HepG2 (cell line): ENCODE measurements around the gene MYO3B. TPM values are rescaled to one million over a fixed set of nuclear protein-coding genes. Genes with fewer than 3 reads are reported as not detected.

Source experiments
- ATAC-seq: fragments of 200-7000 bp; cut with Tn5 transposase; 3 replicates; pipeline ENCODE4 v1.9.1; 2020; ENCODE audit warnings: mild to moderate bottlenecking, moderate library complexity
- BruUV-seq: library from RNA; stranded (reverse); fragments of 400-500 nt; replicated peaks from 2 replicates; lab custom pipeline; 2021; lab: Mats Ljungman, UMichigan
- CTCF ChIA-PET: fragments of 300-600 bp; formaldehyde crosslinking; extraction: SDS; loops from one replicate; lab custom pipeline; 2021; ENCODE audit warnings: low total read pairs, inconsistent platforms, low intra/inter-chr PET ratio; lab: Yijun Ruan, JAX
- POLR2A ChIA-PET: fragments of 350-600 bp; sonication (Branson Sonifier 250); formaldehyde crosslinking; loops from one replicate; lab custom pipeline; 2020; ENCODE audit warnings: antibody characterized with exemption, inconsistent platforms; lab: Yijun Ruan, JAX
- DNase-seq: peaks from one replicate; pipeline ENCODE4 v3.0.0-alpha.2; 2015; ENCODE audit warnings: low spot score
- FAIRE-seq: peaks from 3 replicates; lab custom pipeline; 2011; peaks lifted over from hg19 to GRCh38; lab: Jason Lieb, UNC
- H2AFZ ChIP-seq: one replicate; pipeline ENCODE4 v1.6.1; 2011; ENCODE audit warnings: low read length, inconsistent platforms
- H3K27ac ChIP-seq: fragments of 300-600 bp; 3 replicates; pipeline ENCODE4 v1.8.0; 2011; ENCODE audit warnings: mixed run types, mild to moderate bottlenecking, mixed read lengths, low read length, inconsistent platforms; ENCODE audit not compliant: insufficient read depth; ENCODE audit errors: extremely low read length
- H3K27me3 ChIP-seq, 2 experiments: fragments of 200-600 bp in 1 of 2; 2 replicates in 1 of 2; 3 replicates in 1 of 2; pipeline versions ENCODE4 v1.6.0 to v1.8.0; 2011; ENCODE audit warnings: low read length in 2 of 2, mild to moderate bottlenecking in 2 of 2, moderate library complexity in 2 of 2, inconsistent platforms in 1 of 2; ENCODE audit not compliant: insufficient read depth in 2 of 2, control insufficient read depth in 1 of 2
- H3K36me3 ChIP-seq, 2 experiments: fragments of 200-600 bp in 1 of 2; replicated peaks in 1 of 2; 2 replicates in 1 of 2; 3 replicates in 1 of 2; pipeline versions ENCODE4 v1.5.1 to v1.8.0; 2011; ENCODE audit warnings: low read length in 2 of 2, inconsistent platforms in 1 of 2; ENCODE audit not compliant: insufficient read depth in 2 of 2, control insufficient read depth in 1 of 2
- H3K4me1 ChIP-seq: 2 replicates; pipeline ENCODE4 v1.5.1; 2012; ENCODE audit warnings: low read length, inconsistent platforms; ENCODE audit not compliant: insufficient read depth
- H3K4me2 ChIP-seq: 2 replicates; pipeline ENCODE4 v1.6.0; 2011; ENCODE audit warnings: low read depth, low read length, inconsistent platforms
- H3K4me3 ChIP-seq, 3 experiments: fragments of 200-600 bp in 1 of 3; sonication (generic), shearing (Covaris generic) in 1 of 3; replicated peaks in 1 of 3; 2 replicates each; pipeline ENCODE4 v1.5.1; 2011 to 2016; ENCODE audit warnings: low read length in 3 of 3, inconsistent platforms in 2 of 3, low read depth in 2 of 3, mild to moderate bottlenecking in 2 of 3, control low read depth in 1 of 3, mixed read lengths in 1 of 3; ENCODE audit not compliant: insufficient read depth in 1 of 3
- H3K79me2 ChIP-seq: one replicate; pipeline ENCODE4 v1.6.1; 2011; ENCODE audit warnings: low read length, inconsistent platforms; ENCODE audit not compliant: insufficient read depth
- H3K9ac ChIP-seq: 2 replicates; pipeline ENCODE4 v1.6.0; 2011; ENCODE audit warnings: mild to moderate bottlenecking, low read depth, low read length, inconsistent platforms; ENCODE audit not compliant: insufficient read depth
- H3K9me3 ChIP-seq: 2 replicates; pipeline ENCODE4 v1.5.1; 2012; ENCODE audit warnings: mild to moderate bottlenecking, low read length
- H4K20me1 ChIP-seq: 2 replicates; pipeline ENCODE4 v1.6.0; 2011; ENCODE audit warnings: inconsistent platforms, mild to moderate bottlenecking, low read length, moderate library complexity; ENCODE audit not compliant: insufficient read depth
- CCDC6 ChIP-seq: sonication (generic); formaldehyde crosslinking; IDR thresholded peaks from 2 replicates; pipeline ENCODE4 v1.8.1; 2022; ENCODE audit warnings: mild to moderate bottlenecking, missing genetic modification reagents, moderate library complexity
- ELF4 ChIP-seq: sonication (generic); formaldehyde crosslinking; IDR thresholded peaks from 2 replicates; pipeline ENCODE4 v1.5.0; 2020; ENCODE audit warnings: missing genetic modification reagents, mild to moderate bottlenecking, moderate library complexity, borderline replicate concordance
- NFE2L1 ChIP-seq: sonication (generic); formaldehyde crosslinking; IDR thresholded peaks from 2 replicates; pipeline ENCODE4 v1.4.0; 2020; ENCODE audit warnings: missing genetic modification reagents, mild to moderate bottlenecking, borderline replicate concordance
- NFIC ChIP-seq: IDR thresholded peaks from 2 replicates; pipeline ENCODE4 v1.6.1; 2012; ENCODE audit warnings: mild to moderate bottlenecking, low read length, inconsistent platforms
- RFX3 ChIP-seq: IDR thresholded peaks from 2 replicates; pipeline ENCODE4 v1.6.1; 2016; ENCODE audit warnings: missing biosample characterization, missing genetic modification reagents
- SP4 ChIP-seq: sonication (generic); formaldehyde crosslinking; IDR thresholded peaks from 2 replicates; pipeline ENCODE4 v1.8.1; 2023; ENCODE audit warnings: mild to moderate bottlenecking, missing genetic modification reagents
- TMF1 ChIP-seq: sonication (generic); formaldehyde crosslinking; IDR thresholded peaks from 2 replicates; pipeline ENCODE4 v1.8.1; 2022; ENCODE audit warnings: low read depth, missing genetic modification reagents
- ZNF441 ChIP-seq: sonication (generic); formaldehyde crosslinking; IDR thresholded peaks from 2 replicates; pipeline ENCODE4 v1.7.0; 2021; ENCODE audit warnings: missing genetic modification reagents, borderline replicate concordance
- ZNF446 ChIP-seq: sonication (generic); formaldehyde crosslinking; IDR thresholded peaks from 2 replicates; pipeline ENCODE4 v1.5.0; 2020; ENCODE audit warnings: mild to moderate bottlenecking, missing genetic modification reagents
- ZNF577 ChIP-seq: sonication (generic); formaldehyde crosslinking; IDR thresholded peaks from 2 replicates; pipeline ENCODE4 v1.4.0; 2020; ENCODE audit warnings: mild to moderate bottlenecking, low read depth, missing genetic modification reagents, borderline replicate concordance
- ZNF747 ChIP-seq: sonication (generic); formaldehyde crosslinking; IDR thresholded peaks from 2 replicates; pipeline ENCODE4 v1.8.1; 2023; ENCODE audit warnings: missing genetic modification reagents, mild to moderate bottlenecking, borderline replicate concordance
- WGBS: methylation state at CpG from one replicate; pipeline ENCODE4 v1.1.6; 2017; ENCODE audit warnings: low lambda C conversion rate; 5-methylcytosine and 5-hydroxymethylcytosine counted together
- in situ Hi-C: cut with HindIII; loops from 2 replicates; pipeline ENCODE4 v1.10.0; 2017; ENCODE audit warnings: low pct_unique_long_range_greater_than_20kb; ENCODE audit not compliant: extremely low pct_ligation_motif_present
- intact Hi-C: fragments of 100-400 bp; cut with micrococcal nuclease; formaldehyde crosslinking; loops from one replicate; pipeline ENCODE4 v1.10.0; 2022; ENCODE audit not compliant: unreplicated experiment
- polyA plus RNA-seq, 8 experiments: library from polyadenylated mRNA; depleted of rRNA in 3 of 8; stranded (reverse) in 7 of 8; unstranded in 1 of 8; fragments of >200 nt; fragmentation: Illumina TruSeq in 4 of 8; extraction: Trizol in 4 of 8; gene quantifications; 2 replicates each; pipeline versions ENCODE4 v1.2.1 to v1.2.3, GENCODE V29; 2011 to 2016; ENCODE audit warnings: low read depth in 4 of 8, missing spikeins in 1 of 8, mixed read lengths in 1 of 8; ENCODE audit not compliant: insufficient read depth in 1 of 8
- total RNA-seq, 5 experiments: library from RNA; depleted of rRNA; stranded (reverse); fragments of >200 nt; fragmentation: Illumina TruSeq; extraction: Trizol; gene quantifications; 2 replicates each; pipeline ENCODE4 v1.2.3, GENCODE V29; 2016; ENCODE audit warnings: low read depth in 1 of 5
- TF ChIP-seq, protein P1 (sequence below), 2 experiments: fragments of 450-650 bp in 1 of 2; sonication (generic) in 1 of 2; formaldehyde crosslinking in 1 of 2; IDR thresholded peaks; 2 replicates each; pipeline versions ENCODE4 v1.6.1 to v1.8.0; 2016 to 2022; ENCODE audit warnings: antibody characterized with exemption in 1 of 2, mild to moderate bottlenecking in 1 of 2, missing genetic modification reagents in 1 of 2
- TF ChIP-seq, protein P2 (sequence below): sonication (generic); formaldehyde crosslinking; IDR thresholded peaks from 2 replicates; pipeline ENCODE4 v1.8.0; 2022; ENCODE audit warnings: mild to moderate bottlenecking, missing genetic modification reagents, moderate library complexity

MYO3B gene
- total and polyA plus RNA-seq, 2 of the 13 experiments (the other 11 are each of a cell fraction or from before 2014, with no cell fraction given), result 0.01 TPM; not detected in 1

DNA sequence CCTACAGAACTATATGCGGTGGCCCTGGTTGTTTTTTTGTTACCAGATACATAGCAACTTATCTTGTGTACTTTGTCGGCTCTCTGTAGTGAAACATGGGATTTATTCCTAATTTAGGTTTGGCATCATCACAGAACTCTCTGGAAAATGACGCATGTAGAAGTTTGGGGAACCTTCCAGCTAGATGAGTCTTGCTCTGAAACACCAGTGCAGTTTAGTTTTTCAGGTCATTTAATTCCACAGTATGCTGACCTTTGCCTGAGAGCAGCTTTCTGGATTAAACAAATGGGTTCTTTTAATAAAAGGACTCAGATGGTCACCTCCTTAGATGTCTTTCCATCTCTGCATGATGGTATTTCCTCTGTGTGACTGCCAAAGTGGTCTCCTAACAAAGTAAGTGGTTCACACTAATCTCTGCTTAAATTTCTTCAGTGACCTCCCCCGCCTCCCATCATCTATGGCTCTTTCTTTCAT is 39.9 kb downstream of the MYO3B start:
- WGBS, result 53% methylated on average over 4 of the region's 4 CpGs
- H3K9ac ChIP-seq, result no peak overlapping the region
- H3K79me2 ChIP-seq, result no peaks in the 10 kb centered on the region
- H3K36me3 ChIP-seq, result no peaks in the 10 kb centered on the region
- in situ Hi-C loops, result no loop called here
- POLR2A ChIA-PET, result no interaction called here
- H3K9me3 ChIP-seq, result no peaks in the 10 kb centered on the region
- DNase-seq (no peak), FAIRE-seq (no peak), ATAC-seq (no peak)
- no peak overlapping the region for H2AFZ ChIP-seq
- H3K4me3 ChIP-seq, result no peak overlapping the region
- CTCF ChIA-PET, result no interaction called here
- H4K20me1 ChIP-seq, result no peaks in the 10 kb centered on the region
- no peak overlapping the region for H3K27ac ChIP-seq
- H3K4me1 ChIP-seq, result peaks cover 12% of the 10 kb centered on the region
- intact Hi-C loops, result no loop called here
- no peak overlapping the region for H3K4me2 ChIP-seq
- H3K27me3 ChIP-seq, result peaks cover 0 to 7% of the 10 kb centered on the region in 2 experiments; a peak in 2 of 5 replicates
- BruUV-seq, result no TSS peak
- TF ChIP-seq CCDC6 (CRISPR knock-in tag) (no peak), RFX3 (CRISPR knock-in tag) (no peak), ELF4 (CRISPR knock-in tag) (no peak), ZNF446 (CRISPR knock-in tag) (no peak), ZNF577 (CRISPR knock-in tag) (no peak), NFIC (no peak), ZNF441 (no peak), NFE2L1 (CRISPR knock-in tag) (no peak), ZNF747 (no peak), TMF1 (CRISPR knock-in tag) (no peak), SP4 (no peak)
- TF ChIP-seq, protein P1, sequence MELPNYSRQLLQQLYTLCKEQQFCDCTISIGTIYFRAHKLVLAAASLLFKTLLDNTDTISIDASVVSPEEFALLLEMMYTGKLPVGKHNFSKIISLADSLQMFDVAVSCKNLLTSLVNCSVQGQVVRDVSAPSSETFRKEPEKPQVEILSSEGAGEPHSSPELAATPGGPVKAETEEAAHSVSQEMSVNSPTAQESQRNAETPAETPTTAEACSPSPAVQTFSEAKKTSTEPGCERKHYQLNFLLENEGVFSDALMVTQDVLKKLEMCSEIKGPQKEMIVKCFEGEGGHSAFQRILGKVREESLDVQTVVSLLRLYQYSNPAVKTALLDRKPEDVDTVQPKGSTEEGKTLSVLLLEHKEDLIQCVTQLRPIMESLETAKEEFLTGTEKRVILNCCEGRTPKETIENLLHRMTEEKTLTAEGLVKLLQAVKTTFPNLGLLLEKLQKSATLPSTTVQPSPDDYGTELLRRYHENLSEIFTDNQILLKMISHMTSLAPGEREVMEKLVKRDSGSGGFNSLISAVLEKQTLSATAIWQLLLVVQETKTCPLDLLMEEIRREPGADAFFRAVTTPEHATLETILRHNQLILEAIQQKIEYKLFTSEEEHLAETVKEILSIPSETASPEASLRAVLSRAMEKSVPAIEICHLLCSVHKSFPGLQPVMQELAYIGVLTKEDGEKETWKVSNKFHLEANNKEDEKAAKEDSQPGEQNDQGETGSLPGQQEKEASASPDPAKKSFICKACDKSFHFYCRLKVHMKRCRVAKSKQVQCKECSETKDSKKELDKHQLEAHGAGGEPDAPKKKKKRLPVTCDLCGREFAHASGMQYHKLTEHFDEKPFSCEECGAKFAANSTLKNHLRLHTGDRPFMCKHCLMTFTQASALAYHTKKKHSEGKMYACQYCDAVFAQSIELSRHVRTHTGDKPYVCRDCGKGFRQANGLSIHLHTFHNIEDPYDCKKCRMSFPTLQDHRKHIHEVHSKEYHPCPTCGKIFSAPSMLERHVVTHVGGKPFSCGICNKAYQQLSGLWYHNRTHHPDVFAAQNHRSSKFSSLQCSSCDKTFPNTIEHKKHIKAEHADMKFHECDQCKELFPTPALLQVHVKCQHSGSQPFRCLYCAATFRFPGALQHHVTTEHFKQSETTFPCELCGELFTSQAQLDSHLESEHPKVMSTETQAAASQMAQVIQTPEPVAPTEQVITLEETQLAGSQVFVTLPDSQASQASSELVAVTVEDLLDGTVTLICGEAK (IDR thresholded peaks at IDR 0.05), result no peak
- TF ChIP-seq, protein P1 (CRISPR knock-in tag; IDR thresholded peaks at IDR 0.05), result no peak
- TF ChIP-seq, protein P2, sequence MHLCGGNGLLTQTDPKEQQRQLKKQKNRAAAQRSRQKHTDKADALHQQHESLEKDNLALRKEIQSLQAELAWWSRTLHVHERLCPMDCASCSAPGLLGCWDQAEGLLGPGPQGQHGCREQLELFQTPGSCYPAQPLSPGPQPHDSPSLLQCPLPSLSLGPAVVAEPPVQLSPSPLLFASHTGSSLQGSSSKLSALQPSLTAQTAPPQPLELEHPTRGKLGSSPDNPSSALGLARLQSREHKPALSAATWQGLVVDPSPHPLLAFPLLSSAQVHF, result no peak
